Left forelimb (tissue), 1 donor: ENCODE results near the gene RNASE1.
"Not testable (repeated sequence)": the region's sequence is repeated elsewhere in the genome, so short reads cannot be mapped to it uniquely, and the experiment has no call there.

ENCODE experiments used
- DNase-seq: peaks from one replicate; pipeline ENCODE4 v3.0.0-alpha.2; 2018; ENCODE audit warnings: low spot score

RNASE1 gene

GRCh38 chr14:20772650-20773049, 30.0 kb downstream of the RNASE1 start:
- DNase-seq = no peak

GRCh38 chr14:20769421-20769820, 33.2 kb downstream of the RNASE1 start:
- DNase-seq = no peak

- DNase-seq = no peak
Observed at GRCh38 chr14:20768593-20768892, 34.1 kb downstream of the RNASE1 start.

GRCh38 chr14:20760950-20761349, 41.7 kb downstream of the RNASE1 start:
- no peak for DNase-seq

GRCh38 chr14:20759465-20759864, 43.2 kb downstream of the RNASE1 start:
- DNase-seq = not testable (repeated sequence)

GRCh38 chr14:20757965-20758364, 44.7 kb downstream of the RNASE1 start:
- no peak for DNase-seq

GRCh38 chr14:20755037-20755436, 47.6 kb downstream of the RNASE1 start:
- DNase-seq = no peak

GRCh38 chr14:20754308-20754707, 48.3 kb downstream of the RNASE1 start:
- no peak for DNase-seq

- no peak for DNase-seq
Observed at GRCh38 chr14:20751963-20752562, 50.6 kb downstream of the RNASE1 start.
